Stimulated activated naive B cell treated with anti-CD40 and anti-IgM and Interleukin-4, amounts not matched to agents 10 μg/mL and 1 μg/mL and 100 μg/mL, for 72 hours (primary cell): ENCODE results near the gene ALDOC.
"Not testable (repeated sequence)": the region's sequence is repeated elsewhere in the genome, so short reads cannot be mapped to it uniquely, and the experiment has no call there.

Source experiments
- ATAC-seq, 2 donors: fragments of 150-1000 bp; cut with Tn5 transposase; replicated peaks; 2 replicates each; pipeline ENCODE4 v1.10.0; 2021; ENCODE audit warnings: moderate library complexity in 1 of 2
- DNase-seq: peaks from one replicate; pipeline ENCODE4 v3.0.0; 2021
- H3K27ac Mint-ChIP-seq: one replicate; pipeline ENCODE4 v1.8.0; 2022; ENCODE audit warnings: mild to moderate bottlenecking, mixed read lengths
- H3K27me3 Mint-ChIP-seq, 2 donors: one replicate each; pipeline ENCODE4 v1.8.0; 2022; ENCODE audit warnings: mixed read lengths in 2 of 2
- H3K36me3 Mint-ChIP-seq, 2 donors: one replicate each; pipeline ENCODE4 v1.8.0; 2022; ENCODE audit warnings: mixed read lengths in 2 of 2, mild to moderate bottlenecking in 1 of 2
- H3K4me1 Mint-ChIP-seq, 2 donors: one replicate each; pipeline ENCODE4 v1.8.0; 2022; ENCODE audit warnings: mixed read lengths in 2 of 2, mild to moderate bottlenecking in 1 of 2
- H3K4me3 Mint-ChIP-seq, 2 donors: one replicate each; pipeline ENCODE4 v1.8.0; 2022; ENCODE audit warnings: mild to moderate bottlenecking in 2 of 2, mixed read lengths in 2 of 2, moderate library complexity in 1 of 2
- H3K9me3 Mint-ChIP-seq, 2 donors: one replicate each; pipeline ENCODE4 v1.8.0; 2022; ENCODE audit warnings: mixed read lengths in 2 of 2, mild to moderate bottlenecking in 1 of 2

The ALDOC gene

DNA sequence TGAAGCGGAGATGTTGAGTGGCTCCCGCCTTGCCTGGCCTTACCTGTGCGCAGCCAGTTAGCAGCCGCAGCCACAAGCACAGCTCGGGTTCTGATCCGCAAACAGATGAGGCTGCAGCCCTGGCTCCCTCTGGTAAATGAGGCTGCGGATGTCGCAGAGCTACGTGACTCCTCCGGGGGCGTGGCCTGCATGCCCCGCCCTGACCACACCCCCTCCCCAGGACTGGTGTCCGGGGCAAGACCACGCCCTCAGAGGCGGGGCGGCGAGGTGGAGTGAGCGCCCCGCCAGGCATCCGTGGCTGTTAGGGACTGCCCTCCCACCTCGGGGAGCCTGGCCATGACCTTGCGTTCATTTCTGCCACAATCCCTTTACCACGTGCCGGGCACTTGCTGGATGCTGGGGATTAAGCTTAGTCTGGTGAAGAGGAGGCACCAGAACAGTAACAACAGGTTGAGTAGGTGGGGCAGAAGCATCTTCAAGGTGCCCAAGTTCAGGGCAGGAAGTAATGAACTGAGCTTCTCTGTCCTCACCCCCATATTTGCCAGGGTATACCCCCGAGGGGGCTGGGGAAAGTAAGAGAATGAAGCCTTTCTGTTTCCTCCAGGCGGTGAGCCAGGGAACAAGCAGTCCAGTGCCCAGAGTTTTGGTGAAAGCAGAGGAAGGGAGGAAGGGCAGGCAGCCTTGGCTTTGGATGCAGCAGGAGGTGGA, at the start of gene ALDOC:
Gene ALDOC, minus strand, starts transcription at position 138 of the 708 bp plus-strand sequence. CDS start 1,363 bp downstream, outside the sequence.
- peaks cover 21 to 39% of the 10 kb centered on the region in 2 donors for H3K36me3 Mint-ChIP-seq
- H3K9me3 Mint-ChIP-seq: no peaks in the 10 kb centered on the region
- DNase-seq (peak; percentile 94), ATAC-seq (peak; percentile 97 to 98)
- no peaks in the 10 kb centered on the region for H3K27me3 Mint-ChIP-seq
- peak within 1 kb of the TSS; percentile 85 to 93 for H3K4me3 Mint-ChIP-seq
- peaks cover 19 to 38% of the 10 kb centered on the region in 2 donors for H3K4me1 Mint-ChIP-seq
- peak within 1 kb of the TSS; percentile 94 for H3K27ac Mint-ChIP-seq

GRCh38 chr17:28624148-28624547, 47.5 kb upstream of the ALDOC start:
- Mint-ChIP-seq H3K27ac (no peak overlapping the region), H3K9me3 (no peaks in the 10 kb centered on the region), H3K27me3 (no peaks in the 10 kb centered on the region), H3K4me3 (no peak overlapping the region), H3K36me3 (peaks cover 67 to 79% of the 10 kb centered on the region in 2 donors), H3K4me1 (peaks cover 10 to 21% of the 10 kb centered on the region in 2 donors)
- DNase-seq: no peak
- no peak for ATAC-seq

DNA sequence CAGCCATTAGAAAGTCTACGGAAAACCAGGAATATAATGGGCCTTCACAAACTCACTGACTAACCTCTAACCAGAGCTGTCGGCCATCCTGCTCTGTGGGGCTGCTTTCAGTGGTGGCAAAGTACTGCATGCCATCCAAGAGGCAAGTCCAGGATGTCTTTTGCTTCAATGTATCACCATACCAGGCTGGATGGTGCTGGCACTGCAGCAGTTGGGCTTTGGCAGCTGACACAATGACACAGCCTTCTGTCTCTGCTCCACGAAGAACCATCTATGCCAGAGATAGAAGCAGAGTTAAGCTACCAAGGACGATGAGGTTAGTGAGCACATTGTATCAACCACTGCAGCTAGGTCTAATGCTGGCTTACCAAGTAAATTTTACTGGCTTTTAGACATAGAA, 47.0 kb upstream of the ALDOC start:
- H3K27ac Mint-ChIP-seq: no peak overlapping the region
- no peak overlapping the region for H3K4me3 Mint-ChIP-seq
- no peak for ATAC-seq
- no peak for DNase-seq
- H3K4me1 Mint-ChIP-seq: peaks cover 10 to 21% of the 10 kb centered on the region in 2 donors
- H3K27me3 Mint-ChIP-seq: no peaks in the 10 kb centered on the region
- H3K36me3 Mint-ChIP-seq: peaks cover 70 to 82% of the 10 kb centered on the region in 2 donors
- no peaks in the 10 kb centered on the region for H3K9me3 Mint-ChIP-seq

GRCh38 chr17:28622186-28622585, 45.5 kb upstream of the ALDOC start:
- Mint-ChIP-seq H3K27ac (no peak overlapping the region), H3K27me3 (no peaks in the 10 kb centered on the region), H3K4me3 (no peak overlapping the region), H3K36me3 (peaks cover 67 to 78% of the 10 kb centered on the region in 2 donors), H3K4me1 (peaks cover 7 to 13% of the 10 kb centered on the region in 2 donors), H3K9me3 (no peaks in the 10 kb centered on the region)
- DNase-seq (no peak), ATAC-seq (no peak)

- DNase-seq: no peak
- Mint-ChIP-seq H3K27me3 (no peaks in the 10 kb centered on the region), H3K4me3 (no peak overlapping the region), H3K27ac (no peak overlapping the region), H3K36me3 (peaks cover 72 to 81% of the 10 kb centered on the region in 2 donors), H3K4me1 (peaks cover 16 to 27% of the 10 kb centered on the region in 2 donors), H3K9me3 (no peaks in the 10 kb centered on the region)
- no peak for ATAC-seq
These were observed 43.3 kb upstream of the ALDOC start for GRCh38 chr17:28620010-28620409.

DNA sequence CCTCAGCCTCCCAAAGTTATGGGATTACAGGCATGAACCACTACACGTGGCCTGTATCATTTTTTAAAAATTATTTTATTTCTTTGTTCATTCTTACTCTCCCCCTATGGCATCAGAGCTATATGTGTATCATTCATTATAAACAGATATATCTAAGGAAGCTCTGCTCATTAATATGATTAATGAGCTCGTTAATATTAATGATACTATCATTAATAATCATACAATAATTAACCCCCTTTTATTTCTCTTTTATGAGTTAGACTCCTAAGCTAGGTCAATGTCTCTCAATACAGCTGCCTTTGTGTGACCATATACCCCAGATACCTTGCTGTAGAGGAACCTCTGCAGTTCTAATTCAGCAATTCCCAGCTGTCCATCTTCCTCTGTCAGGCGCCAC, 41.8 kb upstream of the ALDOC start:
- Mint-ChIP-seq H3K9me3 (no peaks in the 10 kb centered on the region), H3K27me3 (no peaks in the 10 kb centered on the region), H3K4me1 (peaks cover 26 to 43% of the 10 kb centered on the region in 2 donors), H3K36me3 (peaks cover 73 to 85% of the 10 kb centered on the region in 2 donors), H3K27ac (no peak overlapping the region), H3K4me3 (no peak overlapping the region)
- DNase-seq (no peak), ATAC-seq (no peak)

GRCh38 chr17:28616281-28616680, 39.6 kb upstream of the ALDOC start:
- Mint-ChIP-seq H3K36me3 (peaks cover 70 to 80% of the 10 kb centered on the region in 2 donors), H3K27me3 (no peaks in the 10 kb centered on the region), H3K27ac (no peak overlapping the region), H3K9me3 (no peaks in the 10 kb centered on the region), H3K4me1 (peaks cover 38 to 50% of the 10 kb centered on the region in 2 donors), H3K4me3 (peak overlapping the region in 1 of 2 donors; percentile 17)
- DNase-seq: no peak
- no peak for ATAC-seq

GRCh38 chr17:28615260-28615940, 38.7 kb upstream of the ALDOC start:
- H3K27me3 Mint-ChIP-seq: no peaks in the 10 kb centered on the region
- no peak overlapping the region for H3K27ac Mint-ChIP-seq
- peak; percentile 76 to 79 for ATAC-seq
- no peaks in the 10 kb centered on the region for H3K9me3 Mint-ChIP-seq
- DNase-seq: no peak
- peaks cover 40 to 50% of the 10 kb centered on the region in 2 donors for H3K4me1 Mint-ChIP-seq
- H3K36me3 Mint-ChIP-seq: peaks cover 72 to 78% of the 10 kb centered on the region in 2 donors
- no peak overlapping the region for H3K4me3 Mint-ChIP-seq

DNA sequence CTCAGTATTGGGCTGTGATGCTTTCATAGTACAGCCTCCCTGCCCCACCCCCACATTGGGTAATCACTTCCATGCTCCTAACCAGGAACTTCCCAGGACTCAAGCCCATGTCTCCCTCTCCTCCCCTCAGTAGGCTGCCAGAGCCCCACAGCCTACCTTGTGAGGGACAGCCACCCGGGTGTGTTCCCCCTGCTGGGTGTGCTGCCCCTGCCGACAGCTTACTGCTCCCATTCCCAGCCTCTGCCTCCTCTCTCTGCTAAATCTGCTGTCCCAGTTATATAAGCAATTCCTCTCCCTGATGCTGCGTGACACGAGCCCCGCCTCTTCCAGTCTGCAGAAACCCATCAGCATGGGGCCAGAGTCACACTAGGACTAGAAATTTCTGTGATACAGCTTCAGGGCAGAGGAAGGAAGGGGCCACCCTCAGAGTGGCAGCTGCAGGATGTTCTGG, 37.3 kb upstream of the ALDOC start, which contains the start of gene RSKR:
Gene RSKR, minus strand, starts transcription at position 255 of the 451 bp plus-strand sequence. Its CDS starts 24 bp downstream, at position 231.
- peaks cover 71 to 76% of the 10 kb centered on the region in 2 donors for H3K36me3 Mint-ChIP-seq

GRCh38 chr17:28612936-28613872, 36.5 kb upstream of the ALDOC start:
- peak in 1 of 2 donors; percentile 51 for ATAC-seq
- peaks cover 40 to 50% of the 10 kb centered on the region in 2 donors for H3K4me1 Mint-ChIP-seq
- DNase-seq: no peak
- no peaks in the 10 kb centered on the region for H3K9me3 Mint-ChIP-seq
- no peak overlapping the region for H3K4me3 Mint-ChIP-seq
- H3K27me3 Mint-ChIP-seq: no peaks in the 10 kb centered on the region
- H3K36me3 Mint-ChIP-seq: peaks cover 66 to 72% of the 10 kb centered on the region in 2 donors
- H3K27ac Mint-ChIP-seq: peak overlapping the region; percentile 80

More for the DNA sequence above, 37.3 kb upstream of the ALDOC start, which contains the start of gene RSKR:
- no peaks in the 10 kb centered on the region for H3K27me3 Mint-ChIP-seq
- H3K4me1 Mint-ChIP-seq: peaks cover 40 to 50% of the 10 kb centered on the region in 2 donors
- H3K9me3 Mint-ChIP-seq: no peaks in the 10 kb centered on the region
- H3K27ac Mint-ChIP-seq: peak within 1 kb of the TSS; percentile 80
- no peak within 1 kb of the TSS for H3K4me3 Mint-ChIP-seq
- ATAC-seq (no peak), DNase-seq (no peak)

- H3K4me3 Mint-ChIP-seq: no peak overlapping the region
- ATAC-seq: peak in 1 of 2 donors; percentile 22
- no peak overlapping the region for H3K27ac Mint-ChIP-seq
- no peaks in the 10 kb centered on the region for H3K27me3 Mint-ChIP-seq
- DNase-seq: no peak
- peaks cover 65 to 68% of the 10 kb centered on the region in 2 donors for H3K36me3 Mint-ChIP-seq
- H3K9me3 Mint-ChIP-seq: no peaks in the 10 kb centered on the region
- H3K4me1 Mint-ChIP-seq: peaks cover 40 to 50% of the 10 kb centered on the region in 2 donors
These were observed 35.8 kb upstream of the ALDOC start for GRCh38 chr17:28612531-28612930.

- no peaks in the 10 kb centered on the region for H3K27me3 Mint-ChIP-seq
- no peaks in the 10 kb centered on the region for H3K9me3 Mint-ChIP-seq
- H3K27ac Mint-ChIP-seq: no peak overlapping the region
- DNase-seq (no peak), ATAC-seq (no peak)
- peaks cover 29 to 34% of the 10 kb centered on the region in 2 donors for H3K4me1 Mint-ChIP-seq
- peaks cover 47 to 60% of the 10 kb centered on the region in 2 donors for H3K36me3 Mint-ChIP-seq
- H3K4me3 Mint-ChIP-seq: no peak overlapping the region
These were observed 33.7 kb upstream of the ALDOC start for GRCh38 chr17:28610376-28610775.

DNA sequence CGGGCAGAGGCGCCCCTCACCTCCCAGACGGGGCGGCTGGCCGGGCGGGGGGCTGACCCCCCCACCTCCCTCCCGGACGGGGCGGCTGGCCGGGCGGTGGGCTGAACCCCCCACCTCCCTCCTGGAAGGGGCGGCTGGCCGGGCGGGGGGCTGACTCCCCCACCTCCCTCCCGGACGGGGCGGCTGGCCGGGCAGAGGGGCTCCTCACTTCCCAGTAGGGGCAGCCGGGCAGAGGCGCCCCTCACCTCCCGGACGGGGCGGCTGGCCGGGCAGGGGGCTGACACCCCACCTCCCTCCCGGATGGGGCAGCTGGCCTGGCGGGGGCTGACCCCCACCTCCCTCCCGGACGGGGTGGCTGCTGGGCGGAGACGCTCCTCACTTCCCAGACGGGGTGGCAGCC, 27.3 kb upstream of the ALDOC start:
- DNase-seq, H3K27me3 Mint-ChIP-seq, H3K27ac Mint-ChIP-seq, H3K9me3 Mint-ChIP-seq, ATAC-seq, H3K4me3 Mint-ChIP-seq: not testable (repeated sequence)
- Mint-ChIP-seq H3K36me3 (peaks cover 12 to 28% of the 10 kb centered on the region in 2 donors), H3K4me1 (peaks cover 7 to 12% of the 10 kb centered on the region in 2 donors)
